HG02763 (cell line): Measurements from ENCODE around the gene IL3.

Source experiments
- ATAC-seq: cut with Tn5 transposase; IDR thresholded peaks from one replicate; pipeline ENCODE4 v1.9.1; 2021; ENCODE audit warnings: mild to moderate bottlenecking, moderate library complexity; ENCODE audit not compliant: unreplicated experiment

The IL3 gene

DNA sequence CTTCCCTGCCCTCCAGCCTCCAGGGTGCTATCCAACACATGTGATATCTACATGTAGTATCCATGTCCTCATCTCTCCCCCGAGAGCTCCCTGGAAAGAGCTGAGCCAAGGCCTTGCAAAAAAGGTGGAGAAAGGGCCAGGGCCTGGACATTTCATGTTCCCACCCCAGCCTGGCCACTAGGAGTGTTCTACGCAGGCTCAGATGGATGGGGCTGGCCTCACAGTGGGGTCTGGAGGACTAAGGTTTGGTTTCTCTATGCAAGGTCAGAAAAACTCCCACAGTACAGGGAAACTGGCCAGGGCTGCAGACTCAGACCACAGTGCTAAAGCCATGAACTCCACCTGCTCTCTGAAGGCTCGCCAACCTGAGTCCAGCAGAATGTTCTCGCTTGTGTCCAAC, 11.6 kb downstream of the IL3 start:
- no peak for ATAC-seq

DNA sequence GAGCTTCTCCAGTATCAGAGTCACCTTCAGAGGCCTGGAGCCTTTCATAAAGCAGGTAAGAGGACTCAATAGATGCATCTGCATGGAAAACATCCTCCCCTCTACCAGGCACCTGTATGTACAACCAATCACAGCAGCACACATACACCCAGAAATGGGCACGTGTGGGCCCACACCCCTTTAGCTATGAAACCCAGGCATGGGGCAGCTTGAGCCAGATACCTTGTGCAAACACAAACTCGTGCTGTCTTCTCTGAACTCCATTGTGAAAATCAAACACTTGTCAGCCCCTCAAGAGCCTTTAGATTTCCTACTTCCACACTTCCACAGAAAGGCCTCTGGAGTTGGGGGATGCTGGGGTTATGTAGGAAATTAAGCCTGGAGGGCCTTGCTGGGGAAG, 12.1 kb downstream of the IL3 start:
- no peak for ATAC-seq

DNA sequence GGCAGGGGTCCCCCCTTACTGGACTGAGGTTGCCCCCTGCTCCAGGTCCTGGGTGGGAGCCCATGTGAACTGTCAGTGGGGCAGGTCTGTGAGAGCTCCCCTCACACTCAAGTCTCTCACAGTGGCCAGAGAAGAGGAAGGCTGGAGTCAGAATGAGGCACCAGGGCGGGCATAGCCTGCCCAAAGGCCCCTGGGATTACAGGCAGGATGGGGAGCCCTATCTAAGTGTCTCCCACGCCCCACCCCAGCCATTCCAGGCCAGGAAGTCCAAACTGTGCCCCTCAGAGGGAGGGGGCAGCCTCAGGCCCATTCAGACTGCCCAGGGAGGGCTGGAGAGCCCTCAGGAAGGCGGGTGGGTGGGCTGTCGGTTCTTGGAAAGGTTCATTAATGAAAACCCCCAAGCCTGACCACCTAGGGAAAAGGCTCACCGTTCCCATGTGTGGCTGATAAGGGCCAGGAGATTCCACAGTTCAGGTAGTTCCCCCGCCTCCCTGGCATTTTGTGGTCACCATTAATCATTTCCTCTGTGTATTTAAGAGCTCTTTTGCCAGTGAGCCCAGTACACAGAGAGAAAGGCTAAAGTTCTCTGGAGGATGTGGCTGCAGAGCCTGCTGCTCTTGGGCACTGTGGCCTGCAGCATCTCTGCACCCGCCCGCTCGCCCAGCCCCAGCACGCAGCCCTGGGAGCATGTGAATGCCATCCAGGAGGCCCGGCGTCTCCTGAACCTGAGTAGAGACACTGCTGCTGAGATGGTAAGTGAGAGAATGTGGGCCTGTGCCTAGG, 13.0 kb downstream of the IL3 start, which contains the start of gene CSF2:
CSF2 (plus strand) TSS at position 559 of the 783 bp plus-strand sequence; CDS start at position 594, 35 bp downstream.
- ATAC-seq: no peak

DNA sequence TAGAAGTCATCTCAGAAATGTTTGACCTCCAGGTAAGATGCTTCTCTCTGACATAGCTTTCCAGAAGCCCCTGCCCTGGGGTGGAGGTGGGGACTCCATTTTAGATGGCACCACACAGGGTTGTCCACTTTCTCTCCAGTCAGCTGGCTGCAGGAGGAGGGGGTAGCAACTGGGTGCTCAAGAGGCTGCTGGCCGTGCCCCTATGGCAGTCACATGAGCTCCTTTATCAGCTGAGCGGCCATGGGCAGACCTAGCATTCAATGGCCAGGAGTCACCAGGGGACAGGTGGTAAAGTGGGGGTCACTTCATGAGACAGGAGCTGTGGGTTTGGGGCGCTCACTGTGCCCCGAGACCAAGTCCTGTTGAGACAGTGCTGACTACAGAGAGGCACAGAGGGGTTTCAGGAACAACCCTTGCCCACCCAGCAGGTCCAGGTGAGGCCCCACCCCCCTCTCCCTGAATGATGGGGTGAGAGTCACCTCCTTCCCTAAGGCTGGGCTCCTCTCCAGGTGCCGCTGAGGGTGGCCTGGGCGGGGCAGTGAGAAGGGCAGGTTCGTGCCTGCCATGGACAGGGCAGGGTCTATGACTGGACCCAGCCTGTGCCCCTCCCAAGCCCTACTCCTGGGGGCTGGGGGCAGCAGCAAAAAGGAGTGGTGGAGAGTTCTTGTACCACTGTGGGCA, 13.8 kb downstream of the IL3 start:
- ATAC-seq: no peak

DNA sequence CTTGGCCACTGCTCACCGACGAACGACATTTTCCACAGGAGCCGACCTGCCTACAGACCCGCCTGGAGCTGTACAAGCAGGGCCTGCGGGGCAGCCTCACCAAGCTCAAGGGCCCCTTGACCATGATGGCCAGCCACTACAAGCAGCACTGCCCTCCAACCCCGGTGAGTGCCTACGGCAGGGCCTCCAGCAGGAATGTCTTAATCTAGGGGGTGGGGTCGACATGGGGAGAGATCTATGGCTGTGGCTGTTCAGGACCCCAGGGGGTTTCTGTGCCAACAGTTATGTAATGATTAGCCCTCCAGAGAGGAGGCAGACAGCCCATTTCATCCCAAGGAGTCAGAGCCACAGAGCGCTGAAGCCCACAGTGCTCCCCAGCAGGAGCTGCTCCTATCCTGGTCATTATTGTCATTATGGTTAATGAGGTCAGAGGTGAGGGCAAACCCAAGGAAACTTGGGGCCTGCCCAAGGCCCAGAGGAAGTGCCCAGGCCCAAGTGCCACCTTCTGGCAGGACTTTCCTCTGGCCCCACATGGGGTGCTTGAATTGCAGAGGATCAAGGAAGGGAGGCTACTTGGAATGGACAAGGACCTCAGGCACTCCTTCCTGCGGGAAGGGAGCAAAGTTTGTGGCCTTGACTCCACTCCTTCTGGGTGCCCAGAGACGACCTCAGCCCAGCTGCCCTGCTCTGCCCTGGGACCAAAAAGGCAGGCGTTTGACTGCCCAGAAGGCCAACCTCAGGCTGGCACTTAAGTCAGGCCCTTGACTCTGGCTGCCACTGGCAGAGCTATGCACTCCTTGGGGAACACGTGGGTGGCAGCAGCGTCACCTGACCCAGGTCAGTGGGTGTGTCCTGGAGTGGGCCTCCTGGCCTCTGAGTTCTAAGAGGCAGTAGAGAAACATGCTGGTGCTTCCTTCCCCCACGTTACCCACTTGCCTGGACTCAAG, 14.6 kb downstream of the IL3 start:
- ATAC-seq: no peak

DNA sequence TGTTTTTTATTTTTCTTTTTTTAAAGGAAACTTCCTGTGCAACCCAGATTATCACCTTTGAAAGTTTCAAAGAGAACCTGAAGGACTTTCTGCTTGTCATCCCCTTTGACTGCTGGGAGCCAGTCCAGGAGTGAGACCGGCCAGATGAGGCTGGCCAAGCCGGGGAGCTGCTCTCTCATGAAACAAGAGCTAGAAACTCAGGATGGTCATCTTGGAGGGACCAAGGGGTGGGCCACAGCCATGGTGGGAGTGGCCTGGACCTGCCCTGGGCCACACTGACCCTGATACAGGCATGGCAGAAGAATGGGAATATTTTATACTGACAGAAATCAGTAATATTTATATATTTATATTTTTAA, 15.2 kb downstream of the IL3 start:
- ATAC-seq: no peak

- no peak for ATAC-seq
Observed at GRCh38 chr5:132076202-132076830, 15.9 kb downstream of the IL3 start.

DNA sequence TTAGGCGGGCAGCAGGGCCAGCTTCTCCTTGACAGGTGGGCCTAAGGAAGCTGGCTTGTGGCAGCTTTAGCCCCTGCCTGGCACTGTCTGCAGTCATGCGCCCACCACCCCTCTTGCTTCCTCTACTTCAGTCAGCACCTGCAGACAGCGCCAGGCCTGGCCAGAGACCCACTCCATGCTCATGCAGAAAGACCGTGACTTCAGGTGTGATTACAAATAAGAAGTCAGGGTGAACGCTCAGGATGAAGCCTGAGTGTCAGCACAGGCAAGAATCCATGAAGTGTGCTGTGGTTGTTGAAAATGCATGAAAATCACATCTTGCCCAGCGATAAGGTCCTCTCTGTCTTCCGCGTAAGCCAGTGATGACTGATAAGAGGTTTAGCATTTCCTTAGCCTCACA, 16.5 kb downstream of the IL3 start:
- no peak for ATAC-seq

- ATAC-seq: no peak
Observed at GRCh38 chr5:132079081-132079480, 18.6 kb downstream of the IL3 start.

DNA sequence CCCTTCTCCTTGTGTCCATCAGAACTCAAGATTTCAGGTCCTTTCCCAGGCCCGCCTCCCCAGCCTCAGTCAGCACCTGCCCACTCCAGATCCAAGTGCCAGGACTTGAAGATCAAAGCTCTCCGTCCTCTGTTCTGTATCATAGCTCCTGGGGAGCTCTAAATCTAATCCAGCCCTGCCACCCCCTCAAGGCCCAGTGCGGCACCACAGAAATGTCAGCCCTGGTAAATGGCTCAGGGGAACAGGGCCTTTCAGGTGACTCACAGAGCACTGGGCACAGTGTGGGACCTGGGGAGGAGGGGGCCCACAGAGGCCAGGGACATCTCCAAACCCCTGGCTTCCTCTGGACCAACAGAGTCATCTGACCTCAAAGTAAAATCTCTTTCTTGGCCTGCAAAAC, 19.2 kb downstream of the IL3 start:
- no peak for ATAC-seq

DNA sequence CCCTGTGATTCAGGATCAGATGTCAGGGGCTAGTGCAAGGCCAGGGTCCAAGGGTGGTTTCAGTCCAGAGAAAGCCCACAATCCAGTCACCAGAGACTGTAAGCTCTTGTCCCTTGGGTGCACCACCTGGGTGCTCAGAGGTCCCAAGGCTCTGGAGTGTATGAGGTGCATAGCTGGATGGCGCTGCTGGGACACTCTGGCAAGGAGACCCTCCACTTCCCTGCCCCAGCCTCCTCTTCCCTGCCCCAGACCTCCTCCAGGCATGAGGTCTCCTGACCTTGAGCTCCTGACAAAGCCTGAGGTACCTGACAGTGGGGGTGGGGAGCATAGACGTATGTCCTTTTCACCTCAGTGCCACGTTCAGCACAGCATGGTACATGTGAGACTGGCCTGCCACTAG, 20.1 kb downstream of the IL3 start:
- ATAC-seq: no peak

DNA sequence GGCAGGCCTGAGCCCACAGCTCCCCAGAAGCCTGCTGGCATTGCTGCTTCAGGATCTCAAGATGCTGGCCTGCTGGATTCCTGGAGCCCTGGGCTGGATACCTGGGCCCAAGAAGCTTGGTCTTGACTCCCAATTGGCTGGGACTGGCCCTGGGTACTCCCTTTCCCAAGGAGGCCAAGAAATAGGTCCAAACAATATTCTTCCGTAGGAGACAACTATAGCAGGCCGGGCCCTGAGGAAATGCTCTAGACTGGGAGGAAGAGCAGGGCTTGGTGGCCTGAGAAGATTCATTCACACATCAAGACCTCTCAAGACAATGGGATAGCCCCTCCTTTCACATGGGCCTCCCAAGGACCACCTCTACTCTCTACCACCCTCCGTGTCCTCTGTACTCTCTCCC, 21.0 kb downstream of the IL3 start:
- no peak for ATAC-seq

DNA sequence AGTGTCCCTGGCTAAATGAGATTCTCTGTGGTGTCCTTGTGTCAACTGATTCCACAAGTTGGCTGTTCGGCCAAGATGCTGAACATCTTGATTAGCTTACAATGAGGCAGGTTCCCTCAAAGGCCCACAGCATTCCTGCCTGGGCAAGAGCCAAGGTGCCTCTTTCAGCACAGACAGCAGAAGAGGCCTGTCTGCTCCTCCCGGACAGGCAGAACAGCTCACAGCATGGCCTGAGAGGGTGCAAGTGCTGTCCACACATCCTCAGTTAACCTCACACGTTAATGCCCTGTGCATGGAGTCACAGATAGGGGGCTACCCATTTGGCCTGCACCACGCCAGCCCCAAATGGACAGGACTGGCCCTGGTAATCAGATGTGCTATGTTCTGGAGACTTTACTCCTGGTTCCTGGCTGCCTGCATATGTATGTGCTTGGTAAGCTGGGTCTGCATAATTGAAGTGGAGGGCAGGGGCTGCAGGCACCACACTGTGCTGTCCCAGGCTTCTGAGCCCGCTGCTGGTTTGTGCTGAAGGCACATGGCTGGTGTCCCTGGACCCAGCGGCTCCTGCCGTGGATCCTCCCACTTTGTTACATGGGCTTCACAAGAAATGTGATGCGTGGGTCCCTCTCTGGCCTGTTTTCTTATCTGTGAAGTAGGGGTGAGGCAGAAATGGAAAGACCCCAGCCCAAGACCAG, 22.0 kb downstream of the IL3 start:
- ATAC-seq: no peak

GRCh38 chr5:132083071-132083678, 22.7 kb downstream of the IL3 start:
- no peak for ATAC-seq

DNA sequence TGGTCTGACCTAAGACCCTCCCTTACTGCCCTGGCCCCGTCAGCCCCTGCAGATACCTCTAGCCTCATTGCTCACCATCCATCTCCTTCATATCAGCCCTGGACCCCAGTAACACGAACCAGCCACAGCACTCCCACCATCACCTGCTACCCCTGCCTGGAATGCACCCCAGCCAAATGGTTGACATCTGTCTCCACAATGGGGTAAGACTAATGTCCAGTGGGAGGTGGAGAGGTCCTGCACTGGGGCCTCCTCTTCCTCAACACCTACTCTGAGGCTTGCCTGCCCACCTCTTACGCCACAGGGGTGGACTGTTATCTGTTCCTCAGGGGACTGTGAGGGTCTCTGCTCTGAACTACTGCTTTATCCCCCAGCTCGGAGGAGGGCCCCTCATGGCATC, 25.2 kb downstream of the IL3 start:
- no peak for ATAC-seq

GRCh38 chr5:132086277-132086794, 25.9 kb downstream of the IL3 start:
- no peak for ATAC-seq

DNA sequence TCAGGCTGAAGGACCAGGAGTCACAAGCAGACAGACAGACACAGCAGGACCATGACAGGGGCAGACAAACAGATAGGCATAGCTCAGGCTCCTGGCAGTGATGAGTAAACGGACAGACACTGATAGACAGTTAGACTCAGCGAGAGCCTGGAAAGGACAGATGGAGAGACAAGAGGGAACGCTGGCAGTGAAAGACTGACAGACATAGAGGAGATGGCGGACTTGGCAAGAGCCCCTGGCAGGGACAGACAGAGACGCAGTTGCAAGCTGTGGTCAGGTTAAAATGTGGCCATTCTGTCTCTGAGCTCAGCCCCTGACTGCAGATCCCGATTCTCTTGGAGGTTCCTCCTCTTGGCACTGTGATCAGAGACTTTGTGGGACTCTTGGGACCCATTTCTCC, 26.7 kb downstream of the IL3 start:
- no peak for ATAC-seq

GRCh38 chr5:132087661-132088060, 27.2 kb downstream of the IL3 start:
- no peak for ATAC-seq

- ATAC-seq: no peak
Observed at GRCh38 chr5:132089363-132089762, 28.9 kb downstream of the IL3 start.

DNA sequence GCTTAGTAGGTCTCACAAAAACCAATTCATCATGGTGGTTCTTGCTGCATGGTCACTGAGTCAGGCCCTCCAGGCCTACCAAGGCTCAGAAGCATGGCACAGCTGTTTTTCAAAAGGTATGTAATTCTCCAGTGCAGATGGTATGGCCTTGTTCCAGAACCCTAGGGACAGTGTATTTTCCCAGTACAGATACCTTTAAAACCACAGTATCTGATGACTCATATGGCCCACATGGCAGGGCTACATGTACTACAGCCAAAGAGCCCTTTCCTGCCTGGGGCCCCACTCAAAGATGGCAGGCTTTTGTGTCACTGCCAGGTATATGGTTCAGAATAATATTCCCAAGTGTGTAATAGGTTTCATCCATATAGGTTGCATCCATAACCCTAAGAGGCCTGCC, 29.7 kb downstream of the IL3 start:
- ATAC-seq: no peak
